ENCODE results near the gene S100PBP. TPM values are rescaled to one million over a fixed set of nuclear protein-coding genes. Genes with fewer than 3 reads are reported as not detected.

S100PBP gene
- polyA plus RNA-seq, 2 of the 4 experiments (the other 2 are of a cell fraction) = 16.1 to 41.9 TPM

GRCh38 chr1:32806910-32807523 lies 10.4 kb upstream of the S100PBP start:
- H3K4me3 ChIP-seq = no peak overlapping the region
- H3K4me2 ChIP-seq = no peak overlapping the region
- FAIRE-seq (no peak), ATAC-seq (no peak), DNase-seq (ENCODE audit: low read depth in 1 of 2, low spot score in 1 of 2) (no peak)
- H3K27ac ChIP-seq = no peak overlapping the region
- ChIA-PET POLR2A (no interaction called here), CTCF (interaction anchor here (1.1 kb wide), 1 partner anchor 15 kb away, joined by 3 read pairs; no protein-coding TSS in a partner anchor)
- 79% methylated on average over 4 of the region's 4 CpGs for WGBS (ENCODE audit: missing lambda C conversion rate)
- H3K9me3 ChIP-seq = no peaks in the 10 kb centered on the region
- H3K4me1 ChIP-seq = 0 out of 3 replicates have a peak, but pooled peaks cover 1% of the 10 kb centered on the region
- TF ChIP-seq FOXS1 (CRISPR knock-in tag; IDR thresholded peaks at IDR 0.05) = no peak
- TF ChIP-seq KDM5A (IDR thresholded peaks at IDR 0.05) = no peak
- TF ChIP-seq RCOR1 (IDR thresholded peaks at IDR 0.05; ENCODE audit: low read depth, low read length) = no peak
- no peak for TF ChIP-seq REST (IDR thresholded peaks at IDR 0.05)
- no peak for TF ChIP-seq HOXA7 (CRISPR knock-in tag; IDR thresholded peaks at IDR 0.05)
- no peak for TF ChIP-seq EHMT2 (IDR thresholded peaks at IDR 0.05; ENCODE audit: low read depth)
- TF ChIP-seq MAX (IDR thresholded peaks at IDR 0.05) = no peak
- no peak for TF ChIP-seq BCL3 (IDR thresholded peaks at IDR 0.05)
- no peak for TF ChIP-seq ZSCAN20 (CRISPR knock-in tag; IDR thresholded peaks at IDR 0.05)

- H3K4me1 ChIP-seq = 0 out of 3 replicates have a peak, but pooled peaks cover 6% of the 10 kb centered on the region
- H3K4me3 ChIP-seq = no peak overlapping the region
- ATAC-seq (no peak), DNase-seq (ENCODE audit: low read depth in 1 of 2, low spot score in 1 of 2) (no peak), FAIRE-seq (no peak)
- no peak overlapping the region for H3K27ac ChIP-seq
- no peaks in the 10 kb centered on the region for H3K9me3 ChIP-seq
- TF ChIP-seq NFE2L2 (conservative IDR thresholded peaks at IDR 0.05; ENCODE audit: low read length) (no peak), JUNB (IDR thresholded peaks at IDR 0.05) (no peak)
- H3K4me2 ChIP-seq = no peak overlapping the region
- POLR2A ChIA-PET = no interaction called here
- CTCF ChIA-PET = interaction anchor here (0.5 kb wide), 1 partner anchor 15 kb away, joined by 3 read pairs; no protein-coding TSS in a partner anchor
- 93% methylated on average over 4 of the region's 4 CpGs for WGBS (ENCODE audit: missing lambda C conversion rate)
Observed at GRCh38 chr1:32808580-32808979, 8.9 kb upstream of the S100PBP start.

- FAIRE-seq = no peak
- POLR2A ChIA-PET = no interaction called here
Observed at GRCh38 chr1:32810358-32810757, 7.1 kb upstream of the S100PBP start.

More at GRCh38 chr1:32810358-32810757, 7.1 kb upstream of the S100PBP start:
- Histone ChIP-seq H3K4me1 (peaks cover 20% of the 10 kb centered on the region), H3K4me3 (no peak overlapping the region), H3K27ac (no peak overlapping the region), H3K9me3 (no peaks in the 10 kb centered on the region), H3K4me2 (no peak overlapping the region)
- ATAC-seq = no peak
- CTCF ChIA-PET = interaction anchor here (0.6 to 1.2 kb wide), 3 partner anchors 13 to 87 kb away, joined by 3 to 5 read pairs (median 4); no protein-coding TSS in a partner anchor
- 91% methylated on average over 5 of the region's 5 CpGs for WGBS (ENCODE audit: missing lambda C conversion rate)
- no peak for TF ChIP-seq KDM5A (IDR thresholded peaks at IDR 0.05)
- TF ChIP-seq RCOR1 (IDR thresholded peaks at IDR 0.05; ENCODE audit: low read depth, low read length) = no peak
- no peak for TF ChIP-seq CBX8 (IDR thresholded peaks at IDR 0.05)
- TF ChIP-seq RARB (CRISPR knock-in tag; IDR thresholded peaks at IDR 0.05) = no peak
- no peak for TF ChIP-seq ESRRA (IDR thresholded peaks at IDR 0.05; ENCODE audit: borderline replicate concordance, low read length)
- no peak for TF ChIP-seq EHF (CRISPR knock-in tag; IDR thresholded peaks at IDR 0.05)
- no peak for TF ChIP-seq HDAC2 (IDR thresholded peaks at IDR 0.05)
- TF ChIP-seq CEBPB (IDR thresholded peaks at IDR 0.05) = no peak
- TF ChIP-seq RNF2 (IDR thresholded peaks at IDR 0.05; ENCODE audit: borderline replicate concordance, low read depth) = no peak
- TF ChIP-seq MAZ (IDR thresholded peaks at IDR 0.05; ENCODE audit: borderline replicate concordance, low read depth, low read length) = no peak
- TF ChIP-seq GATA3 (IDR thresholded peaks at IDR 0.05; ENCODE audit: borderline replicate concordance) = no peak
- TF ChIP-seq EP300 (IDR thresholded peaks at IDR 0.05) = no peak
- no peak for TF ChIP-seq CHD2 (IDR thresholded peaks at IDR 0.05; ENCODE audit: low read length, partially characterized antibody)
- no peak for TF ChIP-seq JUNB (IDR thresholded peaks at IDR 0.05)
- DNase-seq (ENCODE audit: low read depth in 1 of 2, low spot score in 1 of 2) = no peak

Data from A549 (cell line).